ENCODE results near the gene PLCE1.
"Not testable (repeated sequence)": the region's sequence is repeated elsewhere in the genome, so short reads cannot be mapped to it uniquely, and the experiment has no call there.

Gene PLCE1

GRCh38 chr10:93993782-93994437, at the start of gene PLCE1:
Gene PLCE1 (plus strand): TSS chr10:93993931. CDS start chr10:94031047, 37,116 bp downstream.
- DNase-seq (ENCODE audit: low spot score), result no peak

- DNase-seq (ENCODE audit: low spot score), result no peak
These were observed 47.9 kb upstream of the PLCE1 start for GRCh38 chr10:93945819-93946218.

- DNase-seq (ENCODE audit: low spot score), result no peak
These were observed 46.7 kb upstream of the PLCE1 start for GRCh38 chr10:93947055-93947454.

GRCh38 chr10:93947524-93947923, 46.2 kb upstream of the PLCE1 start:
- DNase-seq (ENCODE audit: low spot score), result no peak

GRCh38 chr10:93951905-93952304, 41.8 kb upstream of the PLCE1 start:
- DNase-seq (ENCODE audit: low spot score), result no peak

- no peak for DNase-seq (ENCODE audit: low spot score)
These were observed 39.4 kb upstream of the PLCE1 start for GRCh38 chr10:93954299-93954698.

GRCh38 chr10:93954726-93955363, 38.9 kb upstream of the PLCE1 start:
- DNase-seq (ENCODE audit: low spot score), result no peak

GRCh38 chr10:93958834-93959233, 34.9 kb upstream of the PLCE1 start:
- no peak for DNase-seq (ENCODE audit: low spot score)

GRCh38 chr10:93960988-93961387, 32.7 kb upstream of the PLCE1 start:
- not testable (repeated sequence) for DNase-seq (ENCODE audit: low spot score)

- no peak for DNase-seq (ENCODE audit: low spot score)
These were observed 30.8 kb upstream of the PLCE1 start for GRCh38 chr10:93962973-93963372.

GRCh38 chr10:93963434-93963833, 30.3 kb upstream of the PLCE1 start:
- DNase-seq (ENCODE audit: low spot score), result no peak

GRCh38 chr10:93965911-93966310, 27.8 kb upstream of the PLCE1 start:
- no peak for DNase-seq (ENCODE audit: low spot score)

- DNase-seq (ENCODE audit: low spot score), result no peak
These were observed 26.0 kb upstream of the PLCE1 start for GRCh38 chr10:93967756-93968155.

- DNase-seq (ENCODE audit: low spot score), result no peak
These were observed 25.2 kb upstream of the PLCE1 start for GRCh38 chr10:93968540-93968945.

- DNase-seq (ENCODE audit: low spot score), result not testable (repeated sequence)
These were observed 23.2 kb upstream of the PLCE1 start for GRCh38 chr10:93970433-93971010.

- DNase-seq (ENCODE audit: low spot score), result no peak
These were observed 19.8 kb upstream of the PLCE1 start for GRCh38 chr10:93973748-93974445.

GRCh38 chr10:93977442-93977841, 16.3 kb upstream of the PLCE1 start:
- DNase-seq (ENCODE audit: low spot score), result no peak

GRCh38 chr10:93980486-93980885, 13.2 kb upstream of the PLCE1 start:
- DNase-seq (ENCODE audit: low spot score), result no peak

- DNase-seq (ENCODE audit: low spot score), result no peak
These were observed 2.6 kb upstream of the PLCE1 start for GRCh38 chr10:93991114-93991513.

- DNase-seq (ENCODE audit: low spot score), result no peak
These were observed 2.0 kb upstream of the PLCE1 start for GRCh38 chr10:93991596-93992284.

GRCh38 chr10:93992400-93993030, 1.2 kb upstream of the PLCE1 start:
- no peak for DNase-seq (ENCODE audit: low spot score)

GRCh38 chr10:93993414-93993781, 333 bp upstream of the PLCE1 start:
- no peak for DNase-seq (ENCODE audit: low spot score)

Measured in hematopoietic multipotent progenitor cell treated with erythropoietin and hydrocortisone succinate and interleukin-3 and kit ligand, for 15 days (in vitro differentiated cells).